SK-N-MC (cell line): ENCODE measurements around the gene ANKRD44.

Experiments
- DNase-seq: peaks from one replicate; pipeline ENCODE4 v3.0.0-alpha.2; 2011; ENCODE audit warnings: low read depth, low spot score
- H3K27ac ChIP-seq: fragments of 200-600 bp; sonication (generic); 2 replicates; pipeline ENCODE4 v1.5.1; 2016; ENCODE audit warnings: mixed run types
- H3K36me3 ChIP-seq: fragments of 200-600 bp; sonication (generic); 2 replicates; pipeline ENCODE4 v1.6.1; 2017; ENCODE audit warnings: antibody characterized with exemption, low read length, mixed read lengths; ENCODE audit not compliant: insufficient read depth
- H3K4me3 ChIP-seq: fragments of 200-600 bp; sonication (generic); 2 replicates; pipeline ENCODE4 v1.5.1; 2016
- H3K9ac ChIP-seq: fragments of 200-600 bp; sonication (generic); 2 replicates; pipeline ENCODE4 v1.8.0; 2017; ENCODE audit warnings: mixed run types, mixed read lengths; ENCODE audit not compliant: insufficient read length
- H3K9me3 ChIP-seq: fragments of 200-600 bp; sonication (generic); 2 replicates; pipeline ENCODE4 v1.6.1; 2017; ENCODE audit warnings: low read depth, mild to moderate bottlenecking, antibody characterized with exemption, low read length, moderate library complexity, mixed read lengths
- EZH2 ChIP-seq: fragments of 200-600 bp; sonication (generic); IDR thresholded peaks from one replicate; pipeline ENCODE4 v1.6.1; 2017; ENCODE audit warnings: antibody characterized with exemption
- FOXP2 ChIP-seq: optimal IDR thresholded peaks from 2 replicates; pipeline ENCODE3; 2011; ENCODE audit warnings: mild to moderate bottlenecking, moderate library complexity; ENCODE audit not compliant: insufficient read depth; ENCODE audit errors: extremely low read length, control extremely low read depth
- POLR2AphosphoS5 ChIP-seq: IDR thresholded peaks from 2 replicates; pipeline ENCODE4 v1.6.1; 2012; ENCODE audit warnings: mild to moderate bottlenecking, low read depth, low read length, borderline replicate concordance

The ANKRD44 gene

GRCh38 chr2:197264332-197264731 lies 46.2 kb downstream of the ANKRD44 start:
- Histone ChIP-seq H3K27ac (no peak overlapping the region), H3K9ac (no peak overlapping the region), H3K4me3 (no peak overlapping the region), H3K36me3 (no peaks in the 10 kb centered on the region), H3K9me3 (no peaks in the 10 kb centered on the region)
- DNase-seq = no peak
- TF ChIP-seq EZH2 (no peak), POLR2AphosphoS5 (no peak), FOXP2 (no peak)

- DNase-seq = no peak
- H3K9me3 ChIP-seq = no peaks in the 10 kb centered on the region
- no peak overlapping the region for H3K4me3 ChIP-seq
- TF ChIP-seq FOXP2 (no peak), POLR2AphosphoS5 (no peak), EZH2 (no peak)
- H3K9ac ChIP-seq = no peak overlapping the region
- no peaks in the 10 kb centered on the region for H3K36me3 ChIP-seq
- H3K27ac ChIP-seq = no peak overlapping the region
Observed at GRCh38 chr2:197263077-197263476, 47.5 kb downstream of the ANKRD44 start.

GRCh38 chr2:197261808-197262226 lies 48.8 kb downstream of the ANKRD44 start:
- Histone ChIP-seq H3K4me3 (peak overlapping the region; percentile 28), H3K9ac (no peak overlapping the region), H3K9me3 (no peaks in the 10 kb centered on the region), H3K27ac (peak overlapping the region; percentile 75), H3K36me3 (no peaks in the 10 kb centered on the region)
- no peak for DNase-seq
- TF ChIP-seq EZH2 (no peak), FOXP2 (no peak), POLR2AphosphoS5 (no peak)

GRCh38 chr2:197259470-197259999 lies 51.0 kb downstream of the ANKRD44 start:
- TF ChIP-seq EZH2 = no peak
- TF ChIP-seq FOXP2 = no peak
- TF ChIP-seq POLR2AphosphoS5 = no peak
- H3K4me3 ChIP-seq = no peak overlapping the region
- no peak for DNase-seq
- H3K9ac ChIP-seq = no peak overlapping the region
- H3K27ac ChIP-seq = no peak overlapping the region
- H3K9me3 ChIP-seq = no peaks in the 10 kb centered on the region
- no peaks in the 10 kb centered on the region for H3K36me3 ChIP-seq

GRCh38 chr2:197258580-197258979 lies 52.0 kb downstream of the ANKRD44 start:
- Histone ChIP-seq H3K9ac (no peak overlapping the region), H3K9me3 (no peaks in the 10 kb centered on the region), H3K36me3 (no peaks in the 10 kb centered on the region), H3K27ac (no peak overlapping the region), H3K4me3 (no peak overlapping the region)
- no peak for DNase-seq
- TF ChIP-seq FOXP2 (no peak), POLR2AphosphoS5 (no peak), EZH2 (no peak)

GRCh38 chr2:197256547-197257170 lies 53.9 kb downstream of the ANKRD44 start:
- H3K4me3 ChIP-seq = no peak overlapping the region
- no peak for DNase-seq
- no peak overlapping the region for H3K9ac ChIP-seq
- no peaks in the 10 kb centered on the region for H3K9me3 ChIP-seq
- H3K27ac ChIP-seq = peak overlapping the region; percentile 34; the same call in 1 of the 2 replicates
- TF ChIP-seq POLR2AphosphoS5 = no peak
- TF ChIP-seq EZH2 = no peak
- no peak for TF ChIP-seq FOXP2
- no peaks in the 10 kb centered on the region for H3K36me3 ChIP-seq

- Histone ChIP-seq H3K9ac (peak overlapping the region; percentile 6), H3K9me3 (no peaks in the 10 kb centered on the region), H3K36me3 (no peaks in the 10 kb centered on the region), H3K4me3 (peak overlapping the region; percentile 5), H3K27ac (peak overlapping the region; percentile 52)
- no peak for DNase-seq
- no peak for TF ChIP-seq FOXP2
- TF ChIP-seq POLR2AphosphoS5 = no peak
- TF ChIP-seq EZH2 = no peak
Observed at GRCh38 chr2:197256021-197256420, 54.6 kb downstream of the ANKRD44 start.

- Histone ChIP-seq H3K9me3 (no peaks in the 10 kb centered on the region), H3K27ac (peak overlapping the region; percentile 52), H3K4me3 (peak overlapping the region; percentile 5), H3K9ac (peak overlapping the region; percentile 6), H3K36me3 (no peaks in the 10 kb centered on the region)
- no peak for DNase-seq
- TF ChIP-seq FOXP2 (no peak), POLR2AphosphoS5 (no peak), EZH2 (no peak)
Observed at GRCh38 chr2:197255543-197255942, 55.0 kb downstream of the ANKRD44 start.
